Measurements from ENCODE around the gene RNF167. TPM values are rescaled to one million over a fixed set of nuclear protein-coding genes. Genes with fewer than 3 reads are reported as not detected.

RNF167 gene
- total and polyA plus RNA-seq, 2 of the 13 experiments (the other 11 are each of a cell fraction or from before 2014, with no cell fraction given): 44.1 to 45.4 TPM

GRCh38 chr17:4974115-4974670, 34.1 kb downstream of the RNF167 start:
- BruUV-seq (replicated peaks): no TSS peak
- H3K9me3 ChIP-seq (ENCODE audit: low read length): no peaks in the 10 kb centered on the region
- no peak for ATAC-seq
- WGBS (ENCODE audit: low lambda C conversion rate): 93% methylated on average over 9 of the region's 9 CpGs
- CTCF ChIA-PET (ENCODE audit: low intra/inter-chr PET ratio, low total read pairs): no interaction called here
- no peak for FAIRE-seq
- H4K20me1 ChIP-seq (ENCODE audit: insufficient read depth, low read length): no peaks in the 10 kb centered on the region
- in situ Hi-C loops (cut with HindIII; ENCODE audit: extremely low pct_ligation_motif_present, low pct_unique_long_range_greater_than_20kb) (no loop called here), intact Hi-C loops (cut with micrococcal nuclease; ENCODE audit: unreplicated experiment) (no loop called here)
- TF ChIP-seq ZNF251 (CRISPR knock-in tag; IDR thresholded peaks at IDR 0.05): no peak
- TF ChIP-seq POLR2G (IDR thresholded peaks at IDR 0.05; ENCODE audit: low read depth, low read length): 0 out of 2 replicates have a peak, but pooled peaks have one; percentile 3
- TF ChIP-seq RBM22 (optimal IDR thresholded peaks at IDR 0.05; ENCODE audit: low read length): peak; percentile 47
- no peak overlapping the region for H3K9ac ChIP-seq (ENCODE audit: insufficient read depth, low read depth, low read length)
- no peaks in the 10 kb centered on the region for H3K27me3 ChIP-seq (ENCODE audit: control insufficient read depth in 1 of 2, insufficient read depth in 2 of 2, low read length in 2 of 2)
- peaks cover 10% of the 10 kb centered on the region for H3K79me2 ChIP-seq (ENCODE audit: insufficient read depth, low read length)
- peaks cover 1 to 19% of the 10 kb centered on the region in 2 experiments for H3K36me3 ChIP-seq (replicated peaks in 1 of 2; ENCODE audit: control insufficient read depth in 1 of 2, insufficient read depth in 2 of 2, low read length in 2 of 2)
- no peak for DNase-seq (ENCODE audit: low spot score)
- peaks cover 27% of the 10 kb centered on the region for H3K4me1 ChIP-seq (ENCODE audit: insufficient read depth, low read length)
- no peak overlapping the region for H2AFZ ChIP-seq (ENCODE audit: low read length)
- H3K4me3 ChIP-seq (replicated peaks in 1 of 3; ENCODE audit: insufficient read depth in 1 of 3, low read depth in 2 of 3, low read length in 3 of 3): no peak overlapping the region
- H3K4me2 ChIP-seq (ENCODE audit: low read depth, low read length): no peak overlapping the region
- H3K27ac ChIP-seq (ENCODE audit: extremely low read length, insufficient read depth, low read length): no peak overlapping the region
- POLR2A ChIA-PET: interaction anchor here (2.6 kb wide), 1 partner anchor 65 kb away, joined by 10 read pairs; no protein-coding TSS in a partner anchor

GRCh38 chr17:4978726-4979125, 38.7 kb downstream of the RNF167 start:
- in situ Hi-C loops (cut with HindIII; ENCODE audit: extremely low pct_ligation_motif_present, low pct_unique_long_range_greater_than_20kb) (loop anchor here (5.0 kb wide), 1 partner anchor 89 kb away; no protein-coding TSS in a partner anchor), intact Hi-C loops (cut with micrococcal nuclease; ENCODE audit: unreplicated experiment) (no loop called here)
- Histone ChIP-seq H3K9me3 (ENCODE audit: low read length) (no peaks in the 10 kb centered on the region), H3K4me1 (ENCODE audit: insufficient read depth, low read length) (peaks cover 14% of the 10 kb centered on the region), H3K4me3 (replicated peaks in 1 of 3; ENCODE audit: insufficient read depth in 1 of 3, low read depth in 2 of 3, low read length in 3 of 3) (no peak overlapping the region), H2AFZ (ENCODE audit: low read length) (no peak overlapping the region), H3K36me3 (replicated peaks in 1 of 2; ENCODE audit: control insufficient read depth in 1 of 2, insufficient read depth in 2 of 2, low read length in 2 of 2) (peaks cover 4 to 25% of the 10 kb centered on the region in 2 experiments), H3K27ac (ENCODE audit: extremely low read length, insufficient read depth, low read length) (no peak overlapping the region), H3K9ac (ENCODE audit: insufficient read depth, low read depth, low read length) (no peak overlapping the region), H3K79me2 (ENCODE audit: insufficient read depth, low read length) (no peaks in the 10 kb centered on the region), H3K4me2 (ENCODE audit: low read depth, low read length) (no peak overlapping the region), H3K27me3 (ENCODE audit: control insufficient read depth in 1 of 2, insufficient read depth in 2 of 2, low read length in 2 of 2) (no peaks in the 10 kb centered on the region), H4K20me1 (ENCODE audit: insufficient read depth, low read length) (0 out of 2 replicates have a peak, but pooled peaks cover 4% of the 10 kb centered on the region)
- ChIA-PET POLR2A (interaction anchor here (0.7 to 3.5 kb wide), 4 partner anchors 9 to 87 kb away, joined by 3 to 19 read pairs (median 7); partner anchors contain the start of genes CAMTA2, INCA1, KIF1C and SPAG7), CTCF (ENCODE audit: low intra/inter-chr PET ratio, low total read pairs) (no interaction called here)
- DNase-seq (ENCODE audit: low spot score) (no peak), FAIRE-seq (no peak), ATAC-seq (no peak)
- BruUV-seq (replicated peaks): no TSS peak
- no peak for TF ChIP-seq KLF15 (CRISPR knock-in tag; IDR thresholded peaks at IDR 0.05; ENCODE audit: borderline replicate concordance)
- TF ChIP-seq ZFP91 (CRISPR knock-in tag; IDR thresholded peaks at IDR 0.05; ENCODE audit: borderline replicate concordance): no peak
- TF ChIP-seq CENPT (CRISPR knock-in tag; IDR thresholded peaks at IDR 0.05; ENCODE audit: low read depth): no peak
- no peak for TF ChIP-seq ZNF224 (CRISPR knock-in tag; IDR thresholded peaks at IDR 0.05)
- no peak for TF ChIP-seq FOXK1 (CRISPR knock-in tag; IDR thresholded peaks at IDR 0.05; ENCODE audit: borderline replicate concordance, low read depth)
- TF ChIP-seq ZNF24 (IDR thresholded peaks at IDR 0.05): no peak
- no peak for TF ChIP-seq SOX13 (IDR thresholded peaks at IDR 0.05)
- no peak for TF ChIP-seq SOX13 (CRISPR knock-in tag; conservative IDR thresholded peaks at IDR 0.05 in 1 of 2, IDR thresholded peaks at IDR 0.05 in 1 of 2)

Data from HepG2 (cell line).